HG02973 (cell line): Measurements from ENCODE around the gene RPS6KA5.
"Not testable (repeated sequence)": the region's sequence is repeated elsewhere in the genome, so short reads cannot be mapped to it uniquely, and the experiment has no call there.

ENCODE experiments used
- ATAC-seq: cut with Tn5 transposase; IDR thresholded peaks from one replicate; pipeline ENCODE4 v1.9.1; 2021; ENCODE audit warnings: moderate library complexity; ENCODE audit not compliant: unreplicated experiment

RPS6KA5 gene

DNA sequence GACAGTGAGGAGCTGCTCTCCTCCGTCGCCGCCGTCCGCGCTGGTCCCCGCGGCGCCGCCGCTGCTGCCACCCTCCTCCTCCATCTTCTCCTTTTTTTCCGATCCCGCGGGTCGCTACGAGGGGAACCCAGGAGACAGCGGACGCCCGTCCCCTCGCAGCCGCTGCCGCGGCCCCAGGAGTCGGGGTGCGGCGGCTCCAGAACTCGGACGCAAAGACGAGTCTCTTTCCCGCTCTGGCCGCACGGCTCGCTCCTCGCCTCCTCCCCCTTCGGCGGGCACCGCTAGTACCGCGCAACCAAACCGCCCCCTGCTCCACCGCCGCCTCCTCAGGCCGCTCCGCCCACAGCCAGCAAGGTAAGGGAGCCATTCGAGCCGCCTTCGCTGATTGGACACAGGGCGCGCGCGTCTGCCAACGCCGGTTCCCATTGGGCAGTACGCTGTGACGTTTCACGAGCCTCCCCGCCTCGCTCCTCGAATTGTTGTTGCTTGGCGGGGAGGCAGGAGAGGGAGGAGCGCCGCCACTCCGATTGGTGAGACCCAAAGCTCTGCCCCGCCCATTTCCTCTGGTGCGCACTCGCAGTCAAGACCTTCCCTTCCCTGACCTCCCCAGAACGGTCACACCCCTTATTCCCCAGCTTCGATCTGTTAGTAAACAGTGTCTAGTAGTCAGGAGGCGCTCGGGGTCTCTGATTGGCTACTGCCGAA is at the start of gene RPS6KA5:
Gene RPS6KA5, minus strand, starts transcription at position 291 of the 705 bp plus-strand sequence. Its CDS starts 207 bp downstream, at position 84.
- ATAC-seq: peak; percentile 83

GRCh38 chr14:91108941-91109611 is 48.6 kb upstream of the RPS6KA5 start:
- ATAC-seq: no peak

- no peak for ATAC-seq
Measured at GRCh38 chr14:91103116-91103515, 42.7 kb upstream of the RPS6KA5 start.

DNA sequence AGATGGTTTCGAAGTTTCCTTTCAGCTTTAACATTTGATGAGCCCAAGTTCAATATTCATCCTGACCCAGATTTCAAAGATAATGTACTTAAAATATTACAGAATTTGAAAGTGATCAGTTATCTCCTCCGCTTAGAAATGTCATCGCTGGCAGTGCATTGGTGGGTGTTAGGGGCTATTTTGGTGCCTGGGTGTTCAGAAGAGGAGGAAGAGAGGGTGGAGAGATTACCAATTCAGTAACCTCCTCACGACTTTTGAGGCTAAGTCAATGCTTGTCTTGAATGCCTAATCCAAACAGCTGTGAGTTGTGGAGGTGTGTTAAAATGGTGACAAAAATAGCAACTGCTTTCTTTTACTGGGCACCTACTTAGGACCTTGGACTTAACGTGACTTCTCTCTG is 39.7 kb upstream of the RPS6KA5 start:
- ATAC-seq: no peak

DNA sequence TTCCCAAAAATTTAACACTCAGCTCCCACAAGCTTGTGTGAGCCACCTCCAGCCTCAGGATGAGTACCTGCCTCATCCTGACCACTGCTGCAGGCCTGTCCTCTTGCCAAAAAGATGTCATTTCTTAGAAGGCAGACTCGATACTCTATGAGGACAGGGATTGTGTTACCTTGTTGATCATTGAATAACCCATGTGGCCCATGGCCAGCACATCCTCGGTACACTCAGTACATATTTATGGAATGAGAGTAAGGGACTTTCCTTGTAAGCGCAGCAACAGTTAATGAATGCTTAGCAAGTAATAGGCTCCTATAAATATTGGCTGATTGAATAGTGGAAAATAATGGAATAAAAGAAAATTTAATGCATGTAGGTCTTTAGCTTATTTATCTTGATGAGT is 38.1 kb upstream of the RPS6KA5 start:
- ATAC-seq: no peak

GRCh38 chr14:91097657-91098056 is 37.2 kb upstream of the RPS6KA5 start:
- ATAC-seq: not testable (repeated sequence)

DNA sequence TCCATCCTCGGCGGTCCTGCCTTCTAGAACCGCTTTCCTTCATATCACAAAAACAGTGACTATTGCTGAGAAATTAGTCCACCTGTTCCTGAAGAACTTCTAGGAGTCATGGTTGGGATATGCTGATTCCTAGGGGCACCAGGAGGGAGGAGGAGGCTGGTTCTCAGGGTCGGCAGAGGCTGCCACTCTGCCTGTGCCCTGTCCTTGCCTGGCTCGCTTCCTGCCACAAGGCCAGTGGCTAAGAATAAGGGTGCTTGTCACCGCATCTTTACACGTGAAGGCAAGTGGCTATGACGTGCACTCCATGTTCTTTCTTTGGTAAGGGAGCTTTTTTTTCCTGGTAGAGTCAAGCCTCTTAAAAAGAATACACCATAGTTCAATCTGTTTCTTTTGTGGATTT is 34.7 kb upstream of the RPS6KA5 start:
- no peak for ATAC-seq

GRCh38 chr14:91094772-91095171 is 34.3 kb upstream of the RPS6KA5 start:
- no peak for ATAC-seq

DNA sequence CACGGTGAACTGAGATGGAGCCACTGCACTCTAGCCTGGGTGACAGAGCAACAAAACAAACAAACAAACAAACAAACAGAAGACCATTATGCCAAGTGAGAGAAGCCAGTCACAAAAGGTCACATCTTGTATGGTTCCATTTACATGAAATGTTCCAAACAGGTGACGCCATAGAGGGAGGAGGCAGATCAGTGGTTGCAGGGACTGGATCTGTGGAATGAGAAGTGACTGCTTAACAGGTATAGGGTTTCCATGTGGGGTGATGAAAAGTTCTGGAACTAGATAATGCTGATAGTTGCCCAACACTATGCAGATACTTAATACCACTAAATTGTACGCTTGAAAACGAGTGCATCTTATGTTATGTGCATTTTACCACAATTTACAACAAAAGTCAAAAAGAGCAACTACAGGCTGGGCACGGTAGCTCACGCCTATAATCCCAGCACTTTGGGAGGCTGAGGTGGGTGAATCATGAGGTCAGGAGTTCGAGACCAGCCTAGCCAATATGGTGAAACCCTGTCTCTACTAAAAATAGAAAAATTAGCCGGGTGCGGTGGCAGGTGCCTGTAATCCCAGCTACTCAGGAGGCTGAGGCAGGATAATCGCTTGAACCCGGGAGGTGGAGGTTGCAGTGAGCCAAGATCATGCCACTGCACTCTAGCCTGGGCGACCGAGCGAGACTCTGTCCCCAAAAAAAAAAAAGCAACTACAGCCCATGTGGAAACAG is 33.5 kb upstream of the RPS6KA5 start:
- not testable (repeated sequence) for ATAC-seq

GRCh38 chr14:91092073-91092472 is 31.6 kb upstream of the RPS6KA5 start:
- ATAC-seq: no peak

DNA sequence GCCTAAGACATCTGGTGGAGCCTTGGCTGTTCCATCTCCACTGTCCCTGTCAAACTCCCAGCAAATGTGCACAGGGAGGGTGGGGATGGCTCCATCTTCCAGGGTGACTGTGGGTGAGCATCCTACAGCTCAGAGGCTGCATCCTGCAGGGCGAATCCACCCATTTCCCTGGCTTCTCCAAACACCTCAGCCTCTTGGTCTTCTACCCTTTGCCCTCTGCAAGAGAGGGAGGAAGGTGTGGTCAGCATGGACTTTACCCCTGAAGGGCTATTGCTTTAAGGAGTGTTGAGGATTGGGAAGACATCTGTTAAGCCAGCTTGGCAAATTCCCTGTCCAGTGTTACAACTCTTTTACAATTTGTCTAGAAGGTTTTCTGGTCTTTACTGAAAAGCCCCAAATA is 30.3 kb upstream of the RPS6KA5 start:
- no peak for ATAC-seq

- no peak for ATAC-seq
Measured at GRCh38 chr14:91089958-91090535, 29.6 kb upstream of the RPS6KA5 start.

DNA sequence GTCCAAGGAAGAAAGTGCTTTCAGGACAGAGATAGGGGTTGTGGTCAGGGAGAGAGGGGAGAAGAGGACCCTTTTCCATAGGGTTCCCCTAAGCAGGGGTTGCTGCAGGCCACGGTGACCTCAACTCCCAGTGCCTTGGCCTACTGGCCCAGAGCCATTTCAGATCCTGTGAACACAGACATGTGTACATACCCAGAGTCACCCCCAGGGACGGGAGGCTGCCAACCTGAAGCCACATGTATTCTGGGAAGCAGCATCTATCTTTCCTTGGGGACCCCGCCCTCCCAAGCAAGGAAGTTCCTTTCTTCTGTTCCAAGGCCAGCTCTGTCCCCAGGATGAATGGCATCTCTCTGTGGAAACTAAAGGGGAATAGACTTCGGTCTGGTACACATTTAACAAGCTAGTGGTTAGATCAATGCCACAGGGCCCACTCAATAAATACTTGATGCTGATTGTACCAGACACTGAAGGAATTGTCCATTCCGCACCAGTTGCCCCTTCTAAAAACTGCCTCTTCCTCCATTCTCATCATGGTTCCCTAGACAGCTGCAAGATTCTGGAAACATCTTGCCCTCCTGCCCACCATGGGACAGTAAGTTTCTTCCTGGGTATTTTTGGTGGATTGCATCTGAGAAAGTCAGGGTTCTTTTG is 28.3 kb upstream of the RPS6KA5 start:
- ATAC-seq: no peak

- ATAC-seq: not testable (repeated sequence)
Measured at GRCh38 chr14:91087470-91087869, 27.0 kb upstream of the RPS6KA5 start.

DNA sequence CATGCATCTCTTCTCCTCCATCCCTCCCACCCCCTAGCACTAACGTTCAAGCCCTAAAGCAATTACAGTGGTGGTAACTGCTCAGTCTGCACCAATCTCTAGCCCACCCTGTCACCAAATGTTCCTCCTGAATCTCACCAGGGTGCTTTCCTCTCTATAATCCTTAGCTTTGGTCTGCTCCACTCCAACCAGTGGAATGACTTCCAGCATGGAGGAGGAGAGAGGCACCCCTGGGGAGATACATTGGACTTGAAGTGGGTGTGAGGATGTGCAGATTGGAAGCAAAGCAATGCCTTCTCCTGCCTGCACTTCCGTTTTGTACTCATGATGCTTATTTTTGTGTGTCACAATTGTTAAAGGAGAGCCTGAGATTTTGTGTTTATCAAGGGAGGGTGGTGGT is 24.1 kb upstream of the RPS6KA5 start:
- ATAC-seq: no peak

DNA sequence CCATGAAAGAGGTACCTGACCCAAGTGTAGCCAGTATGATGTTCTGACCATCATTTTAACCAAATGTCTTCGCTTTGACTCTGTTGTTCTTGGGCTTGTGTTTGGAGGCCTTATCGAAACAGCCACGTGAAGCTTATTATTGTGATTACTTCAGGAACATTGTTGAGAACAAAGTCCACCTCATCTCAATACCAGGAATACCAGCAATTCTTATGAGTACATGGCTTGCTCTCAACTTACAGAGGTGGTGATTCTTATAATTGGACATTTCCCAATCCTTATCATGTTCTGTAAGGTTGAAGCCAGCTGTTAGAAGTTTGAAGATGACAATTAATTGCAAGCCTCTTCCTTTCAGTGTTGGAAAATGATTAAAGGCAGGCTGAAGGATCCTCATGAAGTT is 21.8 kb upstream of the RPS6KA5 start:
- ATAC-seq: no peak

DNA sequence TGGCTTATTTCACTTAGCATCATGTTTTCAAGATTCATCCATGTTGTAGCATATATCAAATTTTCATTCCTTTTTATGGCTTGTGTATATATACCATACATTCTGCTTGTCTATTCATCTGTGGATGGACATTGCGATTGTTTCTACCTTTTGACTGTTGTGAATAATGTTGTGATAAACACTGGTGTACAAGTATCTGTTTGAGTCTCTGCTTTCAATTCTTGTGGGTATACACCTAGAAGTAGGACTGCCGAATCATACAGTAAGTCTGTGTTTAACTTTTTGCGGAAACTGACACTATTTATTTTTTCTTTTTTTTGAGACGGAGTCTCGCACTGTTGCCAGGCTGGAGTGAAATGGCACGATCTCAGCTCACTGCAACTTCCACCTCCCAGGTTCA is 19.6 kb upstream of the RPS6KA5 start:
- ATAC-seq: no peak

DNA sequence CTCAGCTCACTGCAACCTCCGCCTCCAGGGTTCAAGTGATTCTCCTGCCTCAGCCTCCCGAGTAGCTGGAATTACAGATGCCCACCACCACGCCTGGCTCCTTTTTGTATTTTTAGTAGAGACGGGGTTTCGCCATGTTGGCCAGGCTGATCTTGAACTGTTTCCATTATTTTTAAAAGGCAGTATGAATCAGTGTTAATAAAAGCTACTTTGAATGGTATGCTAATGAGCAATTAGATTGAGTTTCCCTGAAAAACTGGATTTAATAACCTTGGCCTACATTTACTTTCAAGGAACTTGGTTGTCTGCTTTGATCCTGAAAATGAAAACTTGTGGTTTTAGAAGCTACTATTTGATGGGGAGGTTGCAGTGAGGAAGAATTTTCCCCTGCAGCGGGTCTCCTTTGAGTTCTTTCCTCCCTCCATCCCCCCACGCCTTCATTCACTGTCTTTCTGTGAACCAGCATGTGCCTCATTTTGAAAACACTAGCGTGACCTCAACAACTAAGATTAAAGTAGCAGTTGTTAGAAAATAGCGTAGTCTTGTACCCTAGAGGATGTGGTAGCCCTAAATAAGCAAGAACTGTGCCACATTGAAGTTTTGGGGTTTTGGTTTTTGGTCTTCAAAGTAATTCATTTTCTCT is 17.8 kb upstream of the RPS6KA5 start:
- ATAC-seq: no peak

- ATAC-seq: no peak
Measured at GRCh38 chr14:91075553-91075952, 15.1 kb upstream of the RPS6KA5 start.

DNA sequence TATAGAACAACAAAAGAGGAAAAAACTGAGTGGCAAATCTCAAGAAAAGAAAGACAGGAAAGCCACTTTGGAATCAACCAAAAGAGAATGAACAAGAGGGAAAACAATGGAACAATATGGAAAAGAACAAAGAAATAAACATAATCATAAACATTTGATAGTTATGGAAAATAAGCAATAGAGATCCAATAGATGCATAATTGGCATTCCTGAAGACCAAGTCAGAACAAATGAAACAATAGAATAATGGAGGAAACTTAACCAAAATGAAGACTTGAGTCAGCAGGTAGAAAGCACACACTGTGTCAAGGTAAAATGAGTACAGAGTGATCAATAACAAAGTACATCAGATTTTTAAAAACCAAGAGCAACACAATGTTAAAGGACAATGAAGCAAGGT is 10.1 kb upstream of the RPS6KA5 start:
- no peak for ATAC-seq

DNA sequence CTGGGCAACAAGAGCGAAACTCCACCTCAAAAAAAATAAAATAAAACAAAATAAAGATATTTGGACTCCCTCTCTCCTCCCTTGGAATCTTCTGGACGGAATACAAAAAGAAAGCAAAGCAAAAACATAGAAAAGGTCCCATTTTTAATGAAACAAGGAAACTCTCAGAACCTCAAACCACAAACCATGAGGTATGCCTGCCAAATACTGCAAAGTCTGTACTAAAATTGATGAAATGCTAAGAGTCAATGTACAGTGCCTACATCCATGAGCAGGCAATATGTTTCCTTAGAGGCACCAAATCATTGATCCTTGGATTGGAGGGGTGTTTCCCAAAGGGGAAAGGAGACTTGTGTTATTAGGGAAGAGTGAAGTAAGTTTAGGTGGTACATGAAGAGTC is 8.2 kb upstream of the RPS6KA5 start:
- ATAC-seq: no peak
